ENCODE data around the gene TTLL4.

The TTLL4 gene

DNA sequence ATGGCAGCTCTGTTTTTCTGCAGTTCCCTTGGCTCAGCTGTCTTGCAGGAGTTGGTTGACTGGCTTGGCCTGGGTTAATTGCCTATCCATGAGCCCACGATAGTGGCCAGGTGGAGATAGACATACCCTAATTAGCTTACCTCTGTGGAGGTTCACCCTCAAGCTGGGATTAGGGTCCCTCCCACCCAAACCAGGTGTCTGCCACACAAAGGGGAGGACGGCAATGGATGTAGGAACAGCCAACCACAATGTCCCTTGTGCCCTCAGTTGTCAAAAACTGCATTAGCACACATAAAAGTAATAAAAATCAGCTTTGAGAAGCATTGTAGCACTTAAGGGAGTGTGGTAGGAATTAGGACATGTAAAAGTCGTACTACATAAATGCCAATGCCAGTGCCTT lies 75.5 kb downstream of the TTLL4 start:
- DNase-seq: no peak

DNA sequence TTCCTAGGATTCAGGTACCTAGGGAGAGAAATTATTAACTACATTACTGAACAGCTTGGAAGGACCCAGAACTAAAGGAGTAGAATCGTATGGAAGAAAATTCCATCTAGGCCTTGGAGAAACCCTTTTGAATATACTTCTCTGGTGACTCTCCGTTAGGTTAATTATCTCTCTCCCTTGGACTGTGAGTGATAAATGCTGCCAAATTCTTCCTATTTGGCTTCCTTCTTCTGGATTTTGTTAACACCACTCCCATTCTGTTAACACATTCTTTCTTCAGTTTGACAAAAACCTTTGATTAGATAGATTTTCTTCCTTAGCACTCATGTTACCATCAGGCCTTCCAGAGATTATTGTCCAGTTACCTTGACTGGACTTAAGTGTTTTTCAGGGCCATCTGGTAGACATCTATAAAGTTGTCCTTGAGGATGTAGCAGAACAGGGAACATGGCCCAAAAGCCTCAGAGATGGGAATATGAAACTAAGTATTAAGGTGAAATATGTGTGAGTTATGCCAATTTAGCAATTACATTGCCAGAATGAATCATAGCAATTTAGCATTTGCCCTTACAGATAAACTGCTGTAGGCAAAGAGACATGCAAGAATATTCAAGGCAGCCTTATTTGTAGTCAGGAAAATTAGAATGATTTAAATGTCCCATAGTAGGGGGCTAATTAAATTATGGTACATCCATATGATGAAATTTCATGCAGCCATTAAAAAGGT lies 78.1 kb downstream of the TTLL4 start:
- DNase-seq: no peak

DNA sequence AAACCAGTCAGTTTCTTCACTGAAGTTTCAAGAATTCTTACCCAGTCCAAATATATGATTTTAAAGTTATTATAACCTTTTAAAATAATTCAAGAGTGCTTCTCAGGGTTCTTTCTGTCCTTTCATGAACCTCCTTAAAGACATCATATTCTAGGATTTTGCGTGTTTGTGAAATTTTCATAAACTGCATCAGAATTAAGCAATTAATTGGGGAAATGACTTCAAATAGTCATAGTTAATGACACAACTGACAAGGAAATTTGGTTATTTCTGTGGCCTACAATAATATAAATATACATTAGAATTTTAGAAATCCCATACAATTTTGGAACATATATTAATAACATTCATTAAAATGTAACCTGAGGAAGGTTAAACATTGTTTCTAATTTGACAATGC lies 81.8 kb downstream of the TTLL4 start:
- no peak for DNase-seq

DNA sequence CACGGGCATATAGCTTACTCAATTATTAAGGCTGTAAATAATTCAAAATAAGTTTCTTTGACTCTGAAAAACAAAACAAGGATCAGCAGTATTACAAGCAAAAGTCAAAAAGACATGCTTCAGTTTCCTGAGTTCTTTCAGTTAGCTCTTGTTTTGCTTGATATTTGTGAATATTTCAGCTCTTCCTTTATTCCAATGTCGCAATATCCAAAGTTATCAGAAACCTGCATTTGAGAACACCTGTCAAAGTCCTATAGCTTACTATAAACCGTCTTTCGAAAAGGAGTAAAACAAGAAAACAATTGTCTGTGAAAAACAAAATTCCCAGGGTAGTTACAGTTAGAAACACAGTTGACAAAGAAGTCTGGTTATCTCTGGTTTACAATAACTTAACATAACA lies 86.1 kb downstream of the TTLL4 start:
- no peak for DNase-seq

DNA sequence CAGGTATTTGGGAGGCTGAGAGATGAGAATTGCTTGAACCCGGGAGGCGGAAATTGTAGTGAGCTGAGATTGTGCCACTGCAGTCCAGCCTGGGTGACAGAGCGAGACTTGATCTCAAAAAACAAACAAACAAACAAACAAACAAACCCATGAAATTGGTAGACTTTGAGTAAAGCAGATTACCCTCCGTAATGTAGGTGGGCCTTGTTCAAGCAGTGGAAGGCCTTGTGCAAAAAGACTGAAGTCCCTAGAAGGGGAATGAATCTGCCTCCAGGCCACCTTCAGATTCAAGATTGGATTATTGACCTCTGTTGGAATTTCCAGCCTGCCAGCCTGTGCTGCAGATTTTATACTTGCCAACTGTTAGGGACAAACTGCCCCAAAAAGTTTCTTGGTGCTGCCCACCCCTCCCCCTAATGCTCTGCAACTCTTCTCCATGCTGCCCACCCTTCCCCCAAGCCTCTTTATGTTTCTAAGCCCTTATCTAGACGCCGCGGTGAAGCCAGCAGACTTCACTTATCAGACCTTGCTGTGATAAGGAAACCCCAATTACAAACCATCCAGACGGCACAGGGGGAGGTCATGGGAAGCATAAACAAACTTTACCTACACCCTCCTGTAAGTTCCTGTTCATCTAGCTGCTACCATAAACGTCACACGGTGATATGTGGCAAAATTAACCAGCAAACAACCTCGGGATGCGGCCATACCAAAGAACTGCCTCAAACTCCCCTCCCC lies 88.3 kb downstream of the TTLL4 start:
- no peak for DNase-seq

DNA sequence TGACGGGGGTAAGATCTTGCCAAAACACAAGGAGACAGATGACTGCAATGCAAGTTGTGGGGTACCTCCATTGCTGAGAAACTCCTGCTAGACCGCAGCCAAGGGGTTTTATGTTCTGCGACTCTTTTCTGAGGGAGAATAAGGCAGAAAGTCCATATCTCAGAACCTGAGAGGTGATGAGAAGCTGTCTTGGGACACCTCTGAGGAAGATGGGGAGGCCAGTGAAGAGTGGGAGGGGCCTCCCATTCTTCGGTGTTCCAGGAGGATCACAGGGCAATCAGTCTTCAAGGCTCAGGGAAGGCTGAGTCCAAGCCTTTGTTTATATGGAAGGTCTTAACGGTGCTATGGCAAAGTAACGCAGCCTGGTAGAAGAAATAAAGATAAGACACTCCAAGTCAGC lies 89.4 kb downstream of the TTLL4 start:
- DNase-seq: no peak

DNA sequence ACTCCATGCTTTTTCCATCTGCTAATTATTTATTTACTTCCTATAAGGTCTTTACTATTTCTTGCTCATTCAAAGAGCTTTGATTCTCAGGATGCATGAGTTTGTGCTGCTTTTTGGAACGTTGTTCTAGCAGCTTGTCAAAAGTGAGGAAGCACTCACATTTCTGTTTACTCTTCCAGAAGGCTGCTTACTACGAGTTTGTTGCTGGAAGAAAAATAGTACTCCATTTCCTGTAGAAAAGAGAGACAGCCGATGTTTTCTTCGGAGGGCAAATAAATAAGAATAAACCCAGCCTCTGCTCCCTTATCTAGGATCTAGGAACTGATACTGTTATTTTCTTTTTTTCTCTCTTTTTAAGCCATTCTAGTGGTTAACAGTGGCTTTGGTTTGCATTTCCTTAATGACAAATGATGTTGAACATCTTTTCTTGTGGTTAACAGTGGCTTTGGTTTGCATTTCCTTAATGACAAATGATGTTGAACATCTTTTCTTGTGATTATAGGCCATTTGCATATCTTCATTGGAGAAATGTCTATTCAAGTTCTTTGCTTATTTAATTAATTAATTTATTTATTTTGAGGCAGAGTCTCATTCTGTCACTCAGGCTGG lies 91.9 kb downstream of the TTLL4 start:
- no peak for DNase-seq

DNA sequence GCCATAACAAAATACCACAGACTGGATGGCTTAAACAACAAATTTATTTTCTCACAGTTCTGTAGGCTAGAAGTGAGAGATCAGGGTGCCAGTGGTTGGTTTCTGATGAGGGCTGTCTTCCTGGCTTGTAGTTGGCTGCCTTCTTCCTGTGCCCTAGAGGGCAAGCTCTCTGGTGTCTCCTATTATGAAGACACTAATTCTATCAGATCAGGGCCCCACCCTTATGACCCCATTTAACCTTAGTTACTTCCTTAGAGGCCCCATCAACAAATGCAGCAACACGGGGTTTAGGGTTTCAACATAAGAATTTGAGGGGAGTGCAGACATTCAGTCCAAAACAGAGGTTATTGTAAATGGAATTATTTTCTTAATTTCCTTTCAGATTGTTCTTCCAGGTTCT lies 94.2 kb downstream of the TTLL4 start:
- no peak for DNase-seq

All from suppressor macrophage treated with lipopolysaccharide for 4 hours (primary cell).